Ascending aorta (tissue), 2 donors: ENCODE measurements around the gene CNKSR3. TPM values are rescaled to one million over a fixed set of nuclear protein-coding genes. Genes with fewer than 3 reads are reported as not detected.

Experiments
- DNase-seq, 2 donors: peaks; one replicate each; pipeline ENCODE4 v3.0.0-alpha.2; 2019; ENCODE audit warnings: low spot score in 2 of 2
- H3K27ac ChIP-seq, 2 donors: fragments of 200-600 bp; sonication (generic); one replicate each; pipeline ENCODE4 v1.5.1; 2016 to 2017; ENCODE audit warnings: mild to moderate bottlenecking in 1 of 2
- H3K27me3 ChIP-seq: fragments of 200-600 bp; sonication (generic); one replicate; pipeline ENCODE4 v1.5.1; 2017
- H3K36me3 ChIP-seq, 2 donors: fragments of 200-600 bp; sonication (generic); one replicate each; pipeline ENCODE4 v1.5.1; 2016
- H3K4me1 ChIP-seq, 2 donors: fragments of 200-600 bp; sonication (generic); one replicate each; pipeline ENCODE4 v1.5.1; 2016 to 2017; ENCODE audit warnings: mild to moderate bottlenecking in 1 of 2
- H3K4me3 ChIP-seq, 2 donors: fragments of 200-600 bp; sonication (generic); one replicate each; pipeline ENCODE4 v1.5.1; 2016 to 2017; ENCODE audit warnings: mild to moderate bottlenecking in 1 of 2
- H3K9me3 ChIP-seq, 2 donors: fragments of 200-600 bp; sonication (generic); one replicate each; pipeline ENCODE4 v1.5.1; 2016
- intact Hi-C: fragments of 100-400 bp; cut with DNase I; formaldehyde crosslinking; loops from one replicate; pipeline ENCODE4 v1.15.1; 2023
- total RNA-seq: library from RNA; depleted of rRNA; stranded (reverse); fragments of >200 nt; gene quantifications from one replicate; pipeline ENCODE4 v1.1.0, GENCODE V29; 2016
- TF ChIP-seq, protein P1 (sequence below), 3 experiments: fragments of 200-600 bp in 2 of 3; fragments of 450-650 bp in 1 of 3; sonication (generic) in 2 of 3; IDR thresholded peaks; one replicate each; pipeline ENCODE4 v1.5.1; 2016 to 2019; ENCODE audit warnings: antibody characterized with exemption in 3 of 3, mild to moderate bottlenecking in 1 of 3, moderate library complexity in 1 of 3

Gene CNKSR3
- total RNA-seq, 1 donor from 2014 or later: 9.7 TPM

DNA sequence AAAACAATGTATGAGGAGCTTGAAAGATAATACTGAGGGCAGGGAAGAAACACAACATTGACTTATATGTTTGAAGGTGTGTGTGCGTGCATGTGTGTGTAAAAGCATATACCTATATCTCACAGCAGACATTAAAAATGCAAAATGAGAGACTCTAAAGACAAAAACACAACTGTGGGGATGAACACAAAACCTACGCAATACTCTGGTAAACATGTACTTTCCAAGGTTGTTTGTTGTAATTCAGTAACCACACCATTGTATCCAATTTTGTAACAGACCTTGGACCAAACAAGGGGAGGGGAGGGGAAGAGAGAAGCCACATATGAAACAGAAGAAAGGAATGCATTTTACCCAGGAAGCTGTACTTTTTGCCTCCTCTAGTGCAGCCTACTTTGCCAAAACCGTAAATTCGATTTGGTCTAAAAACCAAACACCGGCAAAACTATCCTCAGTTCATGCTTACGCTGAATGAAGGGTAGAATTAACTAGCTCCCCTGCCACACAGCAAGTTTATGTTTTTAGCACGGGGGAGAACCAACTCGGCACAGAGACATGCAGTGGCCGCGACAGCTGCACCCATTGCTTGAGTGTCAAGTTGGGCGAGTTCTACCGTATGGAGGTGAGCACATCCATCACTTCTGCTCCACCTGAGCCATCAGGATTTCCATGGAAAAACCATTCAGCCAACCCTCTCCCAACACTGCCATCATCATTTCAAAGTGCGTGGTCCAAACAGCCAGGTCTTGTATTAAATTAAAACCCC is 50.0 kb downstream of the CNKSR3 start:
- Histone ChIP-seq H3K27me3 (no peaks in the 10 kb centered on the region), H3K4me3 (peak overlapping the region in 1 of 2 donors; percentile 4), H3K4me1 (peaks cover 0 to 43% of the 10 kb centered on the region in 2 donors), H3K36me3 (no peaks in the 10 kb centered on the region), H3K27ac (peak overlapping the region; percentile 85 to 89), H3K9me3 (no peaks in the 10 kb centered on the region)
- intact Hi-C loops: no loop called here
- DNase-seq: no peak
- TF ChIP-seq, protein P1, sequence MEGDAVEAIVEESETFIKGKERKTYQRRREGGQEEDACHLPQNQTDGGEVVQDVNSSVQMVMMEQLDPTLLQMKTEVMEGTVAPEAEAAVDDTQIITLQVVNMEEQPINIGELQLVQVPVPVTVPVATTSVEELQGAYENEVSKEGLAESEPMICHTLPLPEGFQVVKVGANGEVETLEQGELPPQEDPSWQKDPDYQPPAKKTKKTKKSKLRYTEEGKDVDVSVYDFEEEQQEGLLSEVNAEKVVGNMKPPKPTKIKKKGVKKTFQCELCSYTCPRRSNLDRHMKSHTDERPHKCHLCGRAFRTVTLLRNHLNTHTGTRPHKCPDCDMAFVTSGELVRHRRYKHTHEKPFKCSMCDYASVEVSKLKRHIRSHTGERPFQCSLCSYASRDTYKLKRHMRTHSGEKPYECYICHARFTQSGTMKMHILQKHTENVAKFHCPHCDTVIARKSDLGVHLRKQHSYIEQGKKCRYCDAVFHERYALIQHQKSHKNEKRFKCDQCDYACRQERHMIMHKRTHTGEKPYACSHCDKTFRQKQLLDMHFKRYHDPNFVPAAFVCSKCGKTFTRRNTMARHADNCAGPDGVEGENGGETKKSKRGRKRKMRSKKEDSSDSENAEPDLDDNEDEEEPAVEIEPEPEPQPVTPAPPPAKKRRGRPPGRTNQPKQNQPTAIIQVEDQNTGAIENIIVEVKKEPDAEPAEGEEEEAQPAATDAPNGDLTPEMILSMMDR (IDR thresholded peaks at IDR 0.05): no peak

DNA sequence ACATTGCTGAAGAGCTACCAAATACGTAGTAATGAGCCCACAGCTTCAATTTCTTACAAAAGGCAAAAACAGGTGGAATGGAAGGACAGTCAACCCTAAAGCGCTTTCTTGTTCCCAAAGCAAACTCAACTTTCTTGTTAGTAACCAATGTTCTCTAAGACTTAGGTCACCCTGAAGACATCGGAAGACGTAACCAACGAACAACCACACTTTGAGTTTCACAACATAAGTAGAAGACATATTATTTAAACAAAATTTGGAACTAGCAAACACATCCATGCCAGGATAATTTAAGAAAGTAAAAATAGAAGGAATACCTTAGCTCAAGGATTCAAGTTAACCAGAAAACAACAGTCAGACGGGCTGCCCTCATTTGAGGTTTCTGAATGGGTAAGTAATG is 51.0 kb downstream of the CNKSR3 start:
- H3K27me3 ChIP-seq: no peaks in the 10 kb centered on the region

DNA sequence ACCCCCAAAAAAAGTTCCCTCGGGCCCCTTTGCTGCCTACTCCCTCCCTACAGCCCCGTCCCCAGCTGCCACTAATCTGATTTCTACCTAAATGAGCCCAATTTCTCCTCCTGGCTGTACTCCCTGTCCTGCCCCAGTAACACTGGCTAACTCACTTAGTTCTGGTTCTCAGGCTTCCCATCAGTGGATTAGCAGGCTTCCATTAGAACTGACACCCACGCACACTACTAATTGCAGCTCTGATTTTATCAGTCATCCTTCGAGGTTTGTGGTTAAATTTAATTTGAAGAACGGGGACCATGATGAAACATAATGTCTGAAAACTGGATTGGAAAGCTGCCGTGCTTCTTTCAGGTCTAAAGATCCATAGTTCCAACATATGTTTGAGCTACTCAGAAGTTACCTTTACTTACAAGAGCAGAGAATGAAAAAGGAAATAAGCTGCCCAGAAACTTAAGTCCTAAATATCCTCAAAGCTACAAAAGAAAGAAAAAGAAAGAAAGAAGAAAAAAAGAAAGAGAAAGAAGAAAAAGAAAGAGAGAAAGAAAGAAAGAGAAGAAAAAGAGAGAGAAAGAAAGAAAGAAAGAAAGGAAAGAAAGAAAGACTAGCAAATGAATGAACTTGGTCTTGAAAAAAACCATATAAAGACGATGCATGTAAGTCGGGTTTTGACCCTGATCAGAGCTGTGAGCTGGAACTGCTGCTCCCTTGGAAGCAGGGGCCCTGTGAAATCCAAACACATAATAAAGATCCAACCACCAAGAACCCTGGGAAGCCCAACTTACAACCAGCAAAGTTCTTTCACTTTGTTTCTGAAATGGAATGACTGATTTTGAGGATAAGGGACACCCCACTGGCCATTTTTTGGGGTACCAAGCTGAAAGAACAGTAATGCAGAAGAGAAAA is 51.7 kb downstream of the CNKSR3 start:
- intact Hi-C loops: no loop called here
- Histone ChIP-seq H3K9me3 (no peaks in the 10 kb centered on the region), H3K27me3 (no peaks in the 10 kb centered on the region), H3K36me3 (no peaks in the 10 kb centered on the region), H3K27ac (peak overlapping the region; percentile 85 to 89), H3K4me1 (peaks cover 0 to 39% of the 10 kb centered on the region in 2 donors), H3K4me3 (peak overlapping the region in 1 of 2 donors; percentile 51)
- TF ChIP-seq, protein P1 (IDR thresholded peaks at IDR 0.05): no peak
- DNase-seq: no peak

More for the DNA sequence above, 51.0 kb downstream of the CNKSR3 start:
- Histone ChIP-seq H3K9me3 (no peaks in the 10 kb centered on the region), H3K36me3 (no peaks in the 10 kb centered on the region), H3K27ac (peak overlapping the region; percentile 85 to 89), H3K4me3 (peak overlapping the region in 1 of 2 donors; percentile 51), H3K4me1 (peaks cover 0 to 43% of the 10 kb centered on the region in 2 donors)
- TF ChIP-seq, protein P1 (IDR thresholded peaks at IDR 0.05): no peak
- intact Hi-C loops: no loop called here
- no peak for DNase-seq

DNA sequence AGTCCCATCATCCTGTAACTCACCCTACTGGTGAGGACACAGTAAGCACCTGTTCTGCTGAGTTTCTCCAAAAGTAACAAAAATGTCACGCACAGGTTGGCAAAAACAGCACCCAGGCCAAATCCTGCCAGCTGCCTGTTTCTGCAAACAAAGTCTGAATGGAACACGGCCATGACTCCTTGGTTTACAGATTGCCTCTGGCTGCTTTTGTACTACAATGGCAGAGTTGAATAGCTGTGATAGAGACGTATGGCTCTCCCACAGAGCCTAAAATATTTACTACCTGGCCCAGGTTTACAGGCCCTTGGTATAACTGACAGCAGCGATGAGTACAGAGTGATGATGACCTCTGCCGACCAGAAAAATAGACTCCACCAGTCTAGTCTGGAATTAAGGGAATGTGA is 52.6 kb downstream of the CNKSR3 start:
- Histone ChIP-seq H3K27me3 (no peaks in the 10 kb centered on the region), H3K27ac (peak overlapping the region; percentile 85 to 89), H3K36me3 (no peaks in the 10 kb centered on the region), H3K9me3 (no peaks in the 10 kb centered on the region), H3K4me3 (peak overlapping the region in 1 of 2 donors; percentile 51), H3K4me1 (peaks cover 0 to 39% of the 10 kb centered on the region in 2 donors)
- intact Hi-C loops: no loop called here
- TF ChIP-seq, protein P1 (IDR thresholded peaks at IDR 0.05): no peak
- no peak for DNase-seq

DNA sequence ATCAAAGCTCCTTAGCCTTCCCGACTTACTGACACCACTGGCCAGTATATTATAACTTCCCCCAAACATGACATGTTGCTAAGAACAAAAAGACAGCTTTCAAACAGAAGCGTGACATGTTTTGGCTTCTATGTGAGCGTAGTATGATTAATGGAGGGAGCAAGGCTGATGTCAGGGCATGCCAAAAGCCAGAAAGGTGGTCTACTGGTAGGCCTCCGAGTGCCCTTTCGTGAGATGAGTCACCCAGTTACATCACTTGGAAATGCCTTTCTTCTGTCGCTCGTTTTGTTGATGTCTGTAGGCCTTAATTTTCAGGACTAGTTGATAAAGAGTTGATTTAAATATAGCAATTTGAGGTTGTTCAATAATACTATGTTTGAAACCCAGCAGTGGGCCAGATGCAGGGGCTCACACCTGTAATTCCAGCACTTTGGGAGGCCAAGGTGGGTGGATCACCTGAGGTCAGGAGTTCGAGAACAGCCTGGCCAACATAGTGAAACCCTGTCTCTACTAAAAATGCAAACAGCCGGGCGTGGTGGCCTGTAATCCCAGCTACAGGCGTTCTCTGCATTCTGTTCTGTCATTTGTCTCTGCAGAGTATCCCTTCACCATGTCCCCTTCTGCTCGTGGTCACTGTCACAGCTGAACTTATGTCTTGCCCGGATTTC is 53.3 kb downstream of the CNKSR3 start:
- intact Hi-C loops: no loop called here
- peaks cover 0 to 41% of the 10 kb centered on the region in 2 donors for H3K4me1 ChIP-seq

More for the DNA sequence above, 53.3 kb downstream of the CNKSR3 start:
- Histone ChIP-seq H3K4me3 (no peak overlapping the region), H3K9me3 (no peaks in the 10 kb centered on the region), H3K27ac (peak overlapping the region; percentile 85 to 89), H3K27me3 (no peaks in the 10 kb centered on the region), H3K36me3 (no peaks in the 10 kb centered on the region)
- TF ChIP-seq, protein P1 (IDR thresholded peaks at IDR 0.05): no peak
- DNase-seq: no peak
